HG03064 (cell line): ENCODE measurements around the gene NPY2R.

Experiments used
- ATAC-seq: cut with Tn5 transposase; IDR thresholded peaks from one replicate; pipeline ENCODE4 v1.9.1; 2021; ENCODE audit warnings: low read depth; ENCODE audit not compliant: unreplicated experiment

Gene NPY2R

GRCh38 chr4:155208258-155209054 lies at the start of gene NPY2R:
Gene NPY2R (plus strand): TSS chr4:155208636. CDS start chr4:155213940, 5,304 bp downstream.
- ATAC-seq = no peak

DNA sequence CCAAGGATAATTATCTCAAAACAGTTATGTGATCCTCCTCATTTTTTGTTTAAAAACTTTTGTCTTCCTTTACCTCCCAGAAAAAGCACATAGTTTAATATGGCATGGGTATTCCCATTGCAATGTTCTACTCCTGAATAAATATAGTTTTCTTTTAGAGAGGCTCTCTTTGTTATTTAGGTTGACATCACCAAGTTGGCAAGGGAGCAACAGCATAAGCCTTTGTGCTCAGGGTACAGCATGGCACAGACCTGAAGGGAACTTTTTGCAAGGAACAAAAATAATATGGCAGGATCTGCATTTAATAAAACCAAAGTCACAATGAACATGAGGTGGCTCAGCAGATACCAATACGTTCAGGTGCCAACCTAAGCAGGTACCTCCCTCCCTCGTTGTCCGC lies 47.1 kb upstream of the NPY2R start:
- no peak for ATAC-seq

- no peak for ATAC-seq
Observed at GRCh38 chr4:155164718-155165117, 43.7 kb upstream of the NPY2R start.

DNA sequence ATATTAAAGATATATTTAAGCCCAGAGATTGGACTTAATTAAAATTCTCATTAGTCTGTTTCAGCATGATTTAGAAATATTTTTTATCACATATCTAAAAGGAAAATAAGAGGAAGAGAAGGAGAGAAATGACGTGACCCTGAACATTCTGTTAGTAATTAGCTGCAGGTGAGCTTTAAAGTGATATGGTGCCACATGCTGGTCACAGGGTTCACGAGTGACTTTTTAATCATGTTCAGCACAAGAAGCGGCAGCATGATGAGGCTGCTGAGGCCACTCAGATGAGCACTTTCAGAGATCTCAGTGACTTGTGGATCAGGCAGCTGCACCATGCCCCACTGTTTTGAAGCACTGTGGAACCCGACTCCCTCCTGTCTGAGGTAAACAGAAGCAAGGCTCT lies 37.9 kb upstream of the NPY2R start:
- ATAC-seq = no peak

DNA sequence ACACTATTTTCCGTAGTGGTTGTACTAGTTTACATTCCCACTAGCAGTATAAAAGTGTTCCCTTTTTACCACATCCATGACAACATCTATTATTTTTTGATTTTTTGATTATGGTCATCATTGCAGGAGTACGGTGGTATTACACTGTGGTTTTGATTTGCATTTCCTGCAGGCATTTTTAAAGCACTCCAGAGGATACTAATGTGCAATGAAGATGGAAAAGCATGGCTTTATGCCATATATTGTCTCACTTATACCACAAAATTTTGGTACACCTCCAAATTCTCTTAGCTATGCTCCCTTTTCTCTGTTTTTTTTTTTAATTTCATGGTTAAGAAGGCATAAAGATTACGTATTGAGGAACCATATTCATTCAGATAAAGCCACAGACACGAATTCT lies 35.1 kb upstream of the NPY2R start:
- ATAC-seq = no peak

DNA sequence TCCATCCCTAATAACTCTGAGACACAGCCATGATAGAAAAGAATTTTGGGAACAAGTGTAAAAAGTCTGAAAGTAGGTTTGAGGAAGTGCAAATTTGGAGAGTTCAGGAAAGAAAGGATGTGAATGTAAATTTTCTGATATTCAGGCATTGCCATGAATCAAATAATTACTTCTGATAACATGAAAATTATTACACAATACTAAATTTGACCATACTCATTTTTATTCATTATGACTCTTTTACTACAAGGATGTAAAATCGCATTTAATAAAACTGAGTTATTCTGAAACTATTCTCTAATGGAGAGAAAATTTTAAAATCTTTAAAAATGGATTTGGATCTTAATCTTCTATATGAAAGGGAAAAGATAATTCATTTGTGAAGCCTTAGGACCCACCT lies 33.8 kb upstream of the NPY2R start:
- no peak for ATAC-seq

DNA sequence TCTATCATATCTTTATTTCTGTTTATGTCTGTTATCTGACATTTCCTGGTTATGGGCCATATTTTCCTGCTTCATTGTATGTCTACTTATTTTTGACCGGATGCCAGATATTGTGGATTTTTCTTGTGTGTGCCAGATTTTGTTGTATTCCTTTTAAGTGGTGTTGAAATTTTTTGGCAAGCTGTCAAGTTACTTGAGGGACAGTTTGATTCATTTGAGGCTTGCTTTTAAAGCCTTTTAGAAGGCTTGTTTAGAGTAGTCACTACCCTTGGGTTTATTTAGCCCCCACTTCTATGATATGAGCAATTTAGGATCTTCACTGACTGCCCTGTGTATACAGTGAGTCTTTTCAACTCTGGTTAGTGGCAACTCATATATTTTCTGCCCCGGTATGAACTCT lies 29.2 kb upstream of the NPY2R start:
- ATAC-seq = no peak

- ATAC-seq = no peak
Observed at GRCh38 chr4:155186972-155187371, 21.5 kb upstream of the NPY2R start.

DNA sequence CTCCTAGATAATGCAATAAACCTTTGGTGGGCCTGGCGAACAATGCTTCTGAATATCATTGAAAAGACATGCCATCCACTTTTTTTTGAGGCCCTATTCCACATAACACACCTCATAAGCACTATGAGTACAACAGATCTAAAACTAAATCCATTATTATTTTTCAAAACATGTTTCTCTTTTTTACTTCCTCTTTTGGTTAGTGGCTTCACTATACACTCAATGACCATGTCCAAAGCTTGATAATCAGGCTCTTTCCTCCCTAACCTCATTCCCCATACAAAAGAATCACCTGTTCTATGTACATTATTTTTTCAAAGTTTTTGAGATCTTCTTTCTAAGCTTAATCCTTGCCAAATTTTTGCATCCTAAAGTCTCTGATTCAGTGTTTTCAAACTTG lies 20.4 kb upstream of the NPY2R start:
- no peak for ATAC-seq

DNA sequence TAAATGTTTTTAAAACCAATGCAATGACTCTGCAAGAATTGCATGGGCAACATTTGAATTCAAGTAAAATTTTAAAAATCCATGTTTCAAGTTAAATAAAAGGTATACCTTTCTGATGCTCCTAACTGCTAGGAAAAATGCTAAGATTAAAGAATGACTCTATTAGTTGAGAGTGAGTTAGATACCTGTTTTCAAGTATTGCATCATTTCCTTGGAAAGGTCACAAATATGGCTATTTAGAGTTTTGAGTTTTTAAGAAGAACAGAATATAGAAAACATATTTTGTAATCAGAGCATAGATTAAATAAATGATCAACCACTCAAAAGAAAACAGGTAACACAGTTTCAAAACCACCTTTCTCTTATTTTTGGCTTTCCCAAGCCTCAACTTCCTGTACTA lies 18.3 kb upstream of the NPY2R start:
- no peak for ATAC-seq

DNA sequence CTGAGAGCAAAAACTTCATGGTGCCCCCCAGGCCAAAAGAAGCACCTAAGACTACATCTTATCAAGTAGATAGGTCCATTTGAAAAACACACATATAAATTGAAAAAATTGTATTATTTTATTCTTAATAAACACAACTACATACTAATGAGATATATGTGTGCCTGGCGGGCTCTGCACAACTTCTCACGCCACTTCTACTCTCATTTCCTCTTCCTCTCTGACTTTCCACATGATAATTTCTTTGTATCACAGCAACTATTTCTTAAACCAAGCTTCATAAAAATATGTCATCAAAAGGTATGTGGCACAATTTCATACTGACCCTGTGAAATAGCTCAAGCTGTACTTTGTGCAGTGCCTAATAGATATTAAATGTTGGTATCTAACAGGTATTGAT lies 10.7 kb upstream of the NPY2R start:
- no peak for ATAC-seq

GRCh38 chr4:155207534-155208257 lies 740 bp upstream of the NPY2R start:
- no peak for ATAC-seq

DNA sequence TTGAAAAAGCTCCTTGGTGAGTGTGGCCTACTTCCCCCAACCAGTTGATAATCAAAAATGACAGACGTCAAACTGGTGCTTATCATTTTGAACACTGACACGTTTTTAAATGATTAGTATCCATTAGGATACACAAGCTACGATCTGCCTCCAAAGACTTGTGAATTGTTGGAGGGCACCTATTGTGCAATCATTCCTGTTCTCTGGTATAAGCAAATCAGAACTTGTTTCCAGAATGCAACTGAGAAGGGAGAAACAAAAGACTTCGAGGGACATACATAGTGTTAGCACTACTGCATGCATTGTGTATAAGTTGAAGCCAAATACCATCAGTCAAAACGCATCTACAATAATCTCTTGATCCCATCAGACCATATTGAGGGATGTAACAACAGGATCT lies 11.6 kb downstream of the NPY2R start:
- no peak for ATAC-seq

DNA sequence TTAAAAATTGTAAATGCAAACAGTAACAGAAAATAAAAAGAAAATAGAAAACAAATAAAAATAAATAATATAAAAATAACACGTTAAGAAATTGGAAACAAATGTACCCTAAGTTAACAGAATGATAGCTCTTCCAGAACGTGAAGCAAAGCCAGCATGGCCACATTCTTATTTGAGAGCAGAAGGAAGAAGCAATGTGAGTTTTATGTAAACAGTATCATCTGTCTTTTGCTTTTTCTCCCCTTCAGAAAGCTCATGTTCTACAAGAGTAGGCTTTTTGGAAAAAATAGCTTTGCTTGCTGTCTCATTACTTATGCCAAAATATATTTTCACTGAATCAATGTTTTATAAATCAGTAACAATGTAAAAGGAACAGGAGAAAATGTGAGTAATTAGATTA lies 18.7 kb downstream of the NPY2R start:
- ATAC-seq = no peak

GRCh38 chr4:155228713-155229112 lies 20.3 kb downstream of the NPY2R start:
- ATAC-seq = no peak

DNA sequence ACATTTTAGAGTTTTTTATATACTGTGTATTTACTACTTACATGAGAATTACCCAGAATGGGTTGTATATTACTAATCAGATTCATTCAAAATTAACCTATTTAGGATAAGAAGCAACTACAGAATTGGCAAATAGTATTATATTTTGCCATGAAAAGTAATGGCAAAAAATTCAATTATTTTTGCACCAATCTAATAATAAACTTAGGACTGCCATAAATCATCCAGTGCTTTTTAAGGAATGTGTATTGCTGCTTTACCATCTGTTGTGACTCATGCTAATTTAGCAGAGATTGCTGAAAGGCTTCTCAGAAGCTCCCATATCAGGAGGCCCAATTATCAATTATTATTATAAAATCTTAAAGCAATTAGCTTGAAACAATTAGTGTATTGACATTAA lies 24.0 kb downstream of the NPY2R start:
- ATAC-seq = no peak

- ATAC-seq = no peak
Observed at GRCh38 chr4:155234206-155234605, 25.8 kb downstream of the NPY2R start.

DNA sequence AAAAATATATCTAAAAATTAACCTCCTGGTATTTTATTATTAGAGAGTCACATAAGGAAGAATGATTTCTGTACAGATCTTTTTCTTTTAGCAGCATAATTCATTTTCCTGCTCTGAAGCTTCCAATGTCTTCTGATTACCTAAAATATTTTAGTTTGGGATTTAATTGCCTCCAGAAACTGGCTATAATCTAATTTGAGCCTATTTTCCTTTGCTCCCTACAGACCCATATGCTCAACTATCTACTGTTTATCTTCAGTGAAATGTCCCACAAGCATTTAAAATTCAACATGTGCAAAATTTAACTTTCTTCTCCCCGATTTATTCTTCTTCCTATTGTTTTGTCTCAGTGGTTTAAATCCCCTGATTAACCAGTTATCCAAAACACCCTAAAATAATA lies 29.1 kb downstream of the NPY2R start:
- no peak for ATAC-seq

DNA sequence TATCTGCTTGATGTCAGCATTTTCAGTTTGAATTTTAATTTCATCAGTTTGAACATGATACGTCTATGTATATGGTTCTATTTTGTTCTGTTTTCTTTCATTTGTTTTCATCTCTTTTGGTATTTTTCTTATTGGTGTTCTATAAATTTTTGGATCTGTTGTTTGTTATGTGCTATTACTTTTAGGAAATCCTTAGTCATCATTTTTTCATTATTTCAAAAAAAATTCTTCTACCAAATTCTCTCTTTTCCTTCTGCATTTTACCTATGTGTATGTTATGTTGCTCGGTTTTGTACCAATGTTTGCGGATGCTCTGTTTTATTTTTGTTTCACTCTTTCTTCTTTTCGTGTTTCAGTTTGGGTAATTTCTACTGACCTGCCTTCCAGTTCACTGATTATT lies 32.8 kb downstream of the NPY2R start:
- no peak for ATAC-seq

DNA sequence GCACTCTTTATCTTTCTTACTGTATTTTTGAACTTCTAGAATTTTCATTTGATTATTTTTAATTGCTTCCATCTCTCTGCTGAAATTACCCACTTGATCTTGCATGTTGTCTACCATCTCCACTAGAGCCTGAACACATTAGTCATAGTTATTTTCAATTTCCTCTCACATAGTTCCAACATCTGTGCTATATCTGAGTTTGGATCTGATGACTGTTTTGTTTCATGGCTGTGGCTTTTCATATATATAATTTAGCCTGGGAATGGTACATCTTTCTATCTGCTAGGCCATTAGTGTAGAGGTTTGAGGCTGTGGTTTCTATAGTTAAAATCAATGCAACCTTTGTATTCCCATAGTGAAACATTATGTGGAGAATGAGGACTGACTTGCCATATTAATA lies 33.2 kb downstream of the NPY2R start:
- ATAC-seq = no peak

- ATAC-seq = no peak
Observed at GRCh38 chr4:155245105-155245504, 36.7 kb downstream of the NPY2R start.
